ENCODE results near the gene SPEG. TPM values are rescaled to one million over a fixed set of nuclear protein-coding genes. Genes with fewer than 3 reads are reported as not detected.

Gene SPEG
- total RNA-seq, 4 donors from 2014 or later = 3.2 to 49.5 (median 10.2) TPM

- Histone ChIP-seq H3K36me3 (peaks cover 0 to 27% (median 0%) of the 10 kb centered on the region in 3 donors), H3K27me3 (no peaks in the 10 kb centered on the region), H3K4me1 (peaks cover 0 to 6% (median 3%) of the 10 kb centered on the region in 4 donors), H3K4me3 (no peak overlapping the region), H3K27ac (no peak overlapping the region), H3K9me3 (no peaks in the 10 kb centered on the region)
- TF ChIP-seq POLR2A (IDR thresholded peaks at IDR 0.05) (no peak), CTCF (IDR thresholded peaks at IDR 0.05) (no peak)
- DNase-seq = no peak
Observed at GRCh38 chr2:219536967-219537366, 102.3 kb downstream of the SPEG start.

GRCh38 chr2:219537657-219538488, 103.2 kb downstream of the SPEG start:
- peaks cover 0 to 12% (median 4%) of the 10 kb centered on the region in 4 donors for H3K4me1 ChIP-seq
- H3K27ac ChIP-seq = no peak overlapping the region
- peaks cover 0 to 27% (median 0%) of the 10 kb centered on the region in 3 donors for H3K36me3 ChIP-seq
- H3K27me3 ChIP-seq = no peaks in the 10 kb centered on the region
- DNase-seq = no peak
- TF ChIP-seq POLR2A (IDR thresholded peaks at IDR 0.05) = no peak
- TF ChIP-seq CTCF (IDR thresholded peaks at IDR 0.05) = no peak
- no peaks in the 10 kb centered on the region for H3K9me3 ChIP-seq
- H3K4me3 ChIP-seq = no peak overlapping the region

- no peaks in the 10 kb centered on the region for H3K9me3 ChIP-seq
- H3K36me3 ChIP-seq = peaks cover 0 to 27% (median 0%) of the 10 kb centered on the region in 3 donors
- no peak overlapping the region for H3K27ac ChIP-seq
- H3K27me3 ChIP-seq = no peaks in the 10 kb centered on the region
- no peak for DNase-seq
- no peak for TF ChIP-seq CTCF (IDR thresholded peaks at IDR 0.05)
- peaks cover 0 to 16% (median 6%) of the 10 kb centered on the region in 4 donors for H3K4me1 ChIP-seq
- no peak overlapping the region for H3K4me3 ChIP-seq
Observed at GRCh38 chr2:219538504-219538951, 103.9 kb downstream of the SPEG start.

- peaks cover 0 to 27% (median 0%) of the 10 kb centered on the region in 3 donors for H3K36me3 ChIP-seq
- H3K4me1 ChIP-seq = peaks cover 0 to 22% (median 8%) of the 10 kb centered on the region in 4 donors
- TF ChIP-seq POLR2A (IDR thresholded peaks at IDR 0.05) = no peak
- no peak for TF ChIP-seq CTCF (IDR thresholded peaks at IDR 0.05)
- no peak overlapping the region for H3K27ac ChIP-seq
- DNase-seq = no peak
- no peaks in the 10 kb centered on the region for H3K27me3 ChIP-seq
- H3K9me3 ChIP-seq = no peaks in the 10 kb centered on the region
- H3K4me3 ChIP-seq = no peak overlapping the region
Observed at GRCh38 chr2:219538956-219539788, 104.5 kb downstream of the SPEG start.

GRCh38 chr2:219539926-219540678, 105.5 kb downstream of the SPEG start:
- Histone ChIP-seq H3K27ac (no peak overlapping the region), H3K9me3 (no peaks in the 10 kb centered on the region), H3K36me3 (peaks cover 0 to 27% (median 0%) of the 10 kb centered on the region in 3 donors), H3K4me3 (no peak overlapping the region), H3K27me3 (no peaks in the 10 kb centered on the region), H3K4me1 (peaks cover 0 to 23% (median 14%) of the 10 kb centered on the region in 4 donors)
- TF ChIP-seq CTCF (IDR thresholded peaks at IDR 0.05) = no peak
- TF ChIP-seq POLR2A (IDR thresholded peaks at IDR 0.05) = no peak
- DNase-seq = no peak

All from Peyer's patch (tissue), 4 donors.